Endodermal cell (in vitro differentiated cells): ENCODE data around the gene BTBD2. TPM values are rescaled to one million over a fixed set of nuclear protein-coding genes. Genes with fewer than 3 reads are reported as not detected.

Source experiments
- DNase-seq: peaks from one replicate; pipeline ENCODE4 v3.0.0-alpha.2; 2017
- H3K27ac ChIP-seq: 2 replicates; pipeline ENCODE4 v1.5.1; 2013; ENCODE audit warnings: mild to moderate bottlenecking, low read depth, low read length, moderate library complexity
- H3K27me3 ChIP-seq: 2 replicates; pipeline ENCODE4 v1.6.1; 2013; ENCODE audit warnings: mild to moderate bottlenecking, low read length, moderate library complexity; ENCODE audit not compliant: insufficient read depth, control insufficient read depth, poor library complexity, severe bottlenecking
- H3K36me3 ChIP-seq: 2 replicates; pipeline ENCODE4 v1.7.0; 2013; ENCODE audit warnings: mild to moderate bottlenecking, low read length, moderate library complexity; ENCODE audit not compliant: control insufficient read depth, insufficient read depth
- H3K4me1 ChIP-seq: one replicate; pipeline ENCODE4 v1.7.0; 2013; ENCODE audit warnings: low read length; ENCODE audit not compliant: control insufficient read depth, insufficient read depth
- H3K4me3 ChIP-seq: 2 replicates; pipeline ENCODE4 v1.5.1; 2013; ENCODE audit warnings: mild to moderate bottlenecking, low read length, moderate library complexity
- H3K9ac ChIP-seq: 2 replicates; pipeline ENCODE4 v1.6.1; 2013; ENCODE audit warnings: mild to moderate bottlenecking, low read length, moderate library complexity; ENCODE audit not compliant: poor library complexity, severe bottlenecking; ENCODE audit errors: extremely low read depth
- H3K9me3 ChIP-seq: 2 replicates; pipeline ENCODE4 v1.6.1; 2013; ENCODE audit warnings: mild to moderate bottlenecking, low read length, moderate library complexity; ENCODE audit not compliant: control insufficient read depth
- H3K27ac Mint-ChIP-seq: 2 replicates; pipeline ENCODE4 v1.8.0; 2020; ENCODE audit warnings: mixed read lengths
- H3K27me3 Mint-ChIP-seq: 2 replicates; pipeline ENCODE4 v1.8.0; 2021; ENCODE audit warnings: mild to moderate bottlenecking, mixed read lengths; ENCODE audit not compliant: insufficient read depth
- H3K36me3 Mint-ChIP-seq: 2 replicates; pipeline ENCODE4 v1.8.0; 2020; ENCODE audit warnings: low read depth, mixed read lengths
- H3K4me1 Mint-ChIP-seq: 2 replicates; pipeline ENCODE4 v1.8.0; 2020; ENCODE audit warnings: mixed read lengths
- H3K4me3 Mint-ChIP-seq: 2 replicates; pipeline ENCODE4 v1.8.0; 2020; ENCODE audit warnings: mild to moderate bottlenecking, moderate library complexity, mixed read lengths
- H3K9me3 Mint-ChIP-seq: 2 replicates; pipeline ENCODE4 v1.8.0; 2020; ENCODE audit warnings: mild to moderate bottlenecking, mixed read lengths
- CTCF ChIP-seq: fragments of 200-600 bp; sonication (generic); conservative IDR thresholded peaks from 2 replicates; pipeline ENCODE4 v1.5.0; 2021; ENCODE audit warnings: antibody characterized with exemption, mild to moderate bottlenecking
- WGBS, 2 experiments: methylation state at CpG; one replicate each; pipeline versions ENCODE4 v1.1.5 to v1.1.7; 2013; ENCODE audit warnings: missing lambda C conversion rate in 2 of 2, mixed read lengths in 1 of 2; ENCODE audit not compliant: insufficient coverage in 1 of 2, insufficient read length in 1 of 2; 5-methylcytosine and 5-hydroxymethylcytosine counted together
- total RNA-seq, 2 donors: library from RNA; stranded (reverse); fragmentation: NEBNext Ultra II Directional in 1 of 2; extraction: Animal tissue kit (Norgen Biotek cat#: 25700) in 1 of 2; gene quantifications; 2 replicates in 1 of 2; 3 replicates in 1 of 2; pipeline ENCODE4 v1.2.1, GENCODE V29; 2021

The BTBD2 gene
- total RNA-seq, 2 donors from 2014 or later: 107 to 112 TPM

- Histone ChIP-seq H3K36me3 (peaks cover 29% of the 10 kb centered on the region), H3K4me1 (no peaks in the 10 kb centered on the region), H3K9ac (no peak overlapping the region), H3K27me3 (no peaks in the 10 kb centered on the region), H3K9me3 (no peaks in the 10 kb centered on the region), H3K27ac (no peak overlapping the region), H3K4me3 (no peak overlapping the region)
- Mint-ChIP-seq H3K27me3 (no peaks in the 10 kb centered on the region), H3K4me1 (no peaks in the 10 kb centered on the region), H3K27ac (no peak overlapping the region), H3K9me3 (no peaks in the 10 kb centered on the region), H3K36me3 (peaks cover 46% of the 10 kb centered on the region), H3K4me3 (no peak overlapping the region)
- WGBS, 2 experiments: 93 to 96% methylated on average over 6 to 10 of the region's 10 CpGs
- no peak for TF ChIP-seq CTCF
- no peak for DNase-seq
Measured at GRCh38 chr19:1984357-1984756, 31.2 kb downstream of the BTBD2 start.

- WGBS, 2 experiments: 95 to 98% methylated on average over 13 to 20 of the region's 20 CpGs
- Mint-ChIP-seq H3K9me3 (no peaks in the 10 kb centered on the region), H3K4me3 (no peak overlapping the region), H3K4me1 (no peaks in the 10 kb centered on the region), H3K27me3 (no peaks in the 10 kb centered on the region), H3K36me3 (peaks cover 42% of the 10 kb centered on the region), H3K27ac (no peak overlapping the region)
- TF ChIP-seq CTCF: no peak
- Histone ChIP-seq H3K4me3 (no peak overlapping the region), H3K9me3 (no peaks in the 10 kb centered on the region), H3K4me1 (no peaks in the 10 kb centered on the region), H3K9ac (no peak overlapping the region), H3K36me3 (peaks cover 17% of the 10 kb centered on the region), H3K27me3 (no peaks in the 10 kb centered on the region), H3K27ac (no peak overlapping the region)
- no peak for DNase-seq
Measured at GRCh38 chr19:1981253-1981652, 34.3 kb downstream of the BTBD2 start.

- H3K9ac ChIP-seq: no peak overlapping the region
- WGBS, 2 experiments: 96% methylated on average over 10 to 31 of the region's 31 CpGs
- no peak for TF ChIP-seq CTCF
- no peaks in the 10 kb centered on the region for H3K4me1 ChIP-seq
- Mint-ChIP-seq H3K27ac (no peak overlapping the region), H3K4me1 (no peaks in the 10 kb centered on the region), H3K4me3 (no peak overlapping the region), H3K27me3 (no peaks in the 10 kb centered on the region), H3K9me3 (no peaks in the 10 kb centered on the region), H3K36me3 (peaks cover 46% of the 10 kb centered on the region)
- H3K9me3 ChIP-seq: no peaks in the 10 kb centered on the region
- H3K27me3 ChIP-seq: no peaks in the 10 kb centered on the region
- no peak overlapping the region for H3K4me3 ChIP-seq
- no peak for DNase-seq
- H3K27ac ChIP-seq: no peak overlapping the region
- peaks cover 16% of the 10 kb centered on the region for H3K36me3 ChIP-seq
Measured at GRCh38 chr19:1980809-1981181, 34.7 kb downstream of the BTBD2 start.
